ENCODE data around the gene CDYL2.

Gene CDYL2

DNA sequence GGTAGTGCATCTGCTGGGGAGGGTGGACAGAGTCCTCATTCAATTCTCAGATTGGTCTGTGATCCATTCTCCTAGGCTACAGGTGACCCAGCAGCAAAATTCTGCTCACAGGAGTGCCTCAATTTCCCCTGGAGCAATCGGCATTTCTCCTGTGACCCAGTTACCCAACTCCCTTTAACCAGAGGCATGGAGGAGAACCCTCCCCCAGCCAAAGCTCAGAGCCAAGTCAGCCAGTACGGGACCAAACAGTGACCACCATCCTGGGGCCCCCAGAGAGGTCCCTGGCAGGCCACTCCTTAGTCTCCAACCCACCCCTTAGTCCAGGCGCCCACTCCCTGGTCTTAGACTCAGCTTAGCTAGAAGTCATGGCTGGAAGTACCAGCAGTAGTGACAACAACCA, 188.0 kb downstream of the CDYL2 start:
- no peak overlapping the region for H3K9ac ChIP-seq (ENCODE audit: low read depth, low read length)
- no peaks in the 10 kb centered on the region for H3K36me3 ChIP-seq (ENCODE audit: insufficient read depth, low read length)

DNA sequence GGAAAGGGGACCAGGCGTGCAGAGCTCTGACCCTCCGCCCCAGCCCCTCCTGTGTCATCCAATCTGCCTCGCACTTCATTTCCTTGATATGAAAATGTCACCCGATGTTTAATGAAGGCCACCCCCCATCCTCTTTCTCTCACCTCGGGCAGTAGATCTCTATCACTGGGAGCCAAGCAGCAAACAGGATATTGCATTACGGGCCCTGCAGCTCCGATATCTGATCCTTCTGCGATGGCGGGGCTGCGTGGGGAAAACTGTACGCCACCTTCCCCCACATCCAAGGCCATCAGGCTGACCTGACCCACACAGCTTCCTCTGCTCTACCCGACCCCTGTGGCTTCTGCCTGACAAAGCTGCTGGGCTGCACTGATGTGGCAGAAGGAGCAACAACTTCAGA, 188.7 kb downstream of the CDYL2 start:
- Histone ChIP-seq H3K36me3 (ENCODE audit: insufficient read depth, low read length) (no peaks in the 10 kb centered on the region), H3K4me1 (ENCODE audit: insufficient read depth, low read length) (no peaks in the 10 kb centered on the region), H3K9ac (ENCODE audit: low read depth, low read length) (no peak overlapping the region), H3K9me3 (ENCODE audit: control insufficient read depth, insufficient read depth, low read length) (no peaks in the 10 kb centered on the region)

More for the DNA sequence above, 188.0 kb downstream of the CDYL2 start:
- H3K9me3 ChIP-seq (ENCODE audit: control insufficient read depth, insufficient read depth, low read length) = no peaks in the 10 kb centered on the region
- H3K4me1 ChIP-seq (ENCODE audit: insufficient read depth, low read length) = no peaks in the 10 kb centered on the region

DNA sequence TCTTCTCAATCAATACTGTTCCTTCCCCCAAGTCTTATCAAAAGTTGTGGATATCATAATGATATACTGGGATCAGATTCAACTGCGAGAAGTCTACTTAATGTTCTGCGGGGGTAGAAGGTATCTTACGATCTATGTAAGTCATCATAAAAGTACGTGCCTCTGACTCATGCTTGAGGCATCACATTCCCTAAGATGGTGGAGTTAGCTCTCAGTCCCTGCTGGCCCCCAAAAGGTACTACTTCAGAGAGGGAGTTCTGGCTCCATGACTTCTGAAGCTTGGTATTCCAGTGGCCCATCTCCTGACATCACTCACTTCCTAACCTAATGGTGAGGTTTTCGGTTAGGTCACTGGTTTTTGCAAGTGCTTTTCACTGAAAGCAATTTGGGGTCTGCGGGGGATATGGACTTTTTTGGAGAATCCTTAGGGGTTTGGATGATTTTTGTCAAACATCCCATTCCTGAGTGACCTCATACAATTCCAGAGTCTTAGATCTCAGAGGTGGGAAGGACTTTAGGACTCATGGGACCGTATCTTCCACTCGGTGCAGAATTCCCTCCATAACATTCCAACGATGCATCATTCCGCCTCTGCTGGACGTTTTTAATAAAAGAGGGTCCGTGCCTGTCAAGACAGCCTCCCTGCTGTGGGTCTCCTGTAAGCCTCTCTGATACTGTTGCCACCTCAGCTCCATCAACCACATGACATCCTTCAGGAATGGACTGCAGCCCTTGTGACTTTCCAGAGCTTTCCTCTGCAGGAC, 189.3 kb downstream of the CDYL2 start:
- Histone ChIP-seq H3K9me3 (ENCODE audit: control insufficient read depth, insufficient read depth, low read length) (no peaks in the 10 kb centered on the region), H3K36me3 (ENCODE audit: insufficient read depth, low read length) (no peaks in the 10 kb centered on the region), H3K9ac (ENCODE audit: low read depth, low read length) (no peak overlapping the region), H3K4me1 (ENCODE audit: insufficient read depth, low read length) (peaks cover 5% of the 10 kb centered on the region; the same call in 1 of the 2 replicates)

DNA sequence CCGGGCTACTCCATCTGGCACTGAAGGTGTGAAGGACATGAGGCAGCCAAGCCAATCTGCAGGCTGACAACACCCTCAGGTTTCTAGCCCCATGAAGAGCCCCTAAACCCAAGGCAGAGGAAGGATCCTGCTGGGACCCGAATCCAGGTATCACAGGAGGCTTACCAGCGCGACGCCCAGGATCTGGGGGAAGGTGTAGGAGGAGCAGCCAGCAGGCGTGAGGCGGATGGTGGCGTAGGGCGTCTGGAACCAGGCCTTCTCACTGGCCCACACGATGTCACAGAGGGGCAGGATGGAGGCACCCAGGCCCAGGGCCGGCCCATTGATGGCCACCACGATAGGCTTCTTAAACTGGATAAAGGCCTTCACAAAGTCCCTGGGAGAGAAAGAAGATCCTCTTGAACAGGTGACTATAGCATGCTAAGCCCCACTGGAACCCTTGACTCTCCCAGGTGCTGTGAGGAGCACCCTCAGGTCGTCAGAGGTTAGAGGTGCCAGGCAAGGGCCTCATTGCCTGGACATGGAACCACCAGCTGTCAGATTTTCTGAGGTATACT, 191.9 kb downstream of the CDYL2 start:
- no peaks in the 10 kb centered on the region for H3K36me3 ChIP-seq (ENCODE audit: insufficient read depth, low read length)
- peaks cover 5% of the 10 kb centered on the region; the same call in 1 of the 2 replicates for H3K4me1 ChIP-seq (ENCODE audit: insufficient read depth, low read length)
- no peaks in the 10 kb centered on the region for H3K9me3 ChIP-seq (ENCODE audit: control insufficient read depth, insufficient read depth, low read length)
- no peak overlapping the region for H3K9ac ChIP-seq (ENCODE audit: low read depth, low read length)

DNA sequence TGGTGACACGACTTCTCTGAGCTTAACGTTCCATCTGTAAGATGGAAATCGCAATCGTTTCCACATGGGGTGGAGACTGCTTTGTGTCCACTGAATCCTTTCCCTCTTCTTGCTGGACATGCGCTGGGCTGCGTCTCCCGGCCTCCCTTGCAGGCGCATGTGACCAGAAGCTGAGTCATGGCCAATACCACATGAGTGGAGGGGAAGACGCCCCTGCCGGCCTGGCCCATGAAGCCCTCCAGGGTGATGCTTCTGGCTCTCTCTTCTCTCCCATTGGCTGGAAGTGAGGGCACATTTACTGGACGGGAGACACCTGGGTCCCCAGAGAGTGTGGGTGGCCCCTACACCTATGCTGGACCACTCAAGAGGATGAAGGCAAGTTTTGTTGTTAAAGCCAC, 192.5 kb downstream of the CDYL2 start:
- H3K9ac ChIP-seq (ENCODE audit: low read depth, low read length) = no peak overlapping the region
- H3K9me3 ChIP-seq (ENCODE audit: control insufficient read depth, insufficient read depth, low read length) = no peaks in the 10 kb centered on the region
- no peaks in the 10 kb centered on the region for H3K36me3 ChIP-seq (ENCODE audit: insufficient read depth, low read length)
- H3K4me1 ChIP-seq (ENCODE audit: insufficient read depth, low read length) = peaks cover 5% of the 10 kb centered on the region; the same call in 1 of the 2 replicates

DNA sequence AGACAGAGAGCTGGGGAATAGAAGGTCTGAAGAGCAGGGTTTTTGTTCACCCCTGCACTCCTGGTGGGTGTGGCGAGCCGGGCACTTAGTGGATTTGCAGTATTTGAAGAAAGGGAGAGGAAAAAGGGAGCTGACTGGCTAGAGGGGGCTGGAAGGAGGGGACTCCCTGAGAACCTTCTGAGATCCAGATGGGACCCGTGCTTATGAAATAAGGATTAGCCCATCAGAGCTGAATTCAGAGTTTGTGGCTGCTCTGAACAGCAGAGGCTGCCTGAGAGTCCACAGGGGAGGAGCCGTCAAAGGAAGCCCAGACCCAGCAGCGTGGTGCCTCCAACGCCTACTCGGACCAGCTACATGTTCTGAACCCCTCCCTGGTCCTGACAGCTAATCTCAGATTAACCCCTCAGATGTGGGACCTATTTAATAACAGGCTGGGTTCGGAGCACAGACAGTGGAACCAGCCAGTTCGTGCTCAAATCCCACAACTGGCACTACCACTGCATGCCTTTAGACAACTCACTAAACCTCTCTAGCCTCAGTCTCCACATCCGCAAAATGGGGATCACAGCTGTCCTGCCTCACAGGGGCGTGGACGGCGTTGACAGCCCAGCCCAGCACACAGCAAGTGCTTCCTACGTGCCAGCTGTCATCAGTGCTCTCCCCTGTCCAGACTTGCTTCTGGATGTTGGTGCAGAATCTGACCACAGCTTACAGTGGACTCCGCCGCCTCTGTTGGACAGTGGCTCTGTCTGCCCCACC, 193.0 kb downstream of the CDYL2 start:
- H3K9me3 ChIP-seq (ENCODE audit: control insufficient read depth, insufficient read depth, low read length) = no peaks in the 10 kb centered on the region
- H3K9ac ChIP-seq (ENCODE audit: low read depth, low read length) = no peak overlapping the region
- no peaks in the 10 kb centered on the region for H3K36me3 ChIP-seq (ENCODE audit: insufficient read depth, low read length)
- H3K4me1 ChIP-seq (ENCODE audit: insufficient read depth, low read length) = peaks cover 5% of the 10 kb centered on the region; the same call in 1 of the 2 replicates

DNA sequence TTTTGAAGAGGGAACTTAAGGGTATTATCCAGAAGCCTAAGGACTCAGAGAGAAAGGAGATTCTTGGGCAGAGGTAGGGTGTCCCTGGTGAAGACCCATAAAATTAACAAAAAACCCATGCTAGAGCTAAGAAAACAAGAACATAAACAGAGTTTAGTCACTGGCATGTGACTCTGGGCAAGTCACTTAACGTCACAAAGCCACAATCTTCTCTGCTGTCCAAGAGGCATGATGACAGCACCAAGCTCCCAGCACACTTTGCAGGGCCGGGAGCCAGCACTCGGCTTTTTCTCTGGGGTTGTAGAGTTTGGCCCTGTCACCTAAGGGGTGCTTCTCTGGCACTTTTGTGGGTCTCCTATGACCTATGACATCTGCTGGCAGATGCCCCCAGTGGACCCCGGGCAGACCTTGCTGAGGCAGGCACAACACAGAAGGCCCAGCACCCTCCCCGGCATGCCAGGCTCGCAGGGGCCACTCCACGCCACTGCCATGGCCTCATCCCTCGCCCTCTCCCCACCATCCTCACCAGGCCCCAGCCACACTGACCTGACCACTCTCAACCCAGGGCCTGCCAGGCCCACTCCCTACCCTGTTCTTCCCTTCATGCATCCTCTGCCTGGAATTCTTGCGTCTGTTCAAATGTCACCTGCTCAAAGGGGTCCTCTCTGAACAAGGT, 193.8 kb downstream of the CDYL2 start:
- Histone ChIP-seq H3K9me3 (ENCODE audit: control insufficient read depth, insufficient read depth, low read length) (no peaks in the 10 kb centered on the region), H3K36me3 (ENCODE audit: insufficient read depth, low read length) (no peaks in the 10 kb centered on the region), H3K9ac (ENCODE audit: low read depth, low read length) (no peak overlapping the region), H3K4me1 (ENCODE audit: insufficient read depth, low read length) (peaks cover 5% of the 10 kb centered on the region; the same call in 1 of the 2 replicates)

DNA sequence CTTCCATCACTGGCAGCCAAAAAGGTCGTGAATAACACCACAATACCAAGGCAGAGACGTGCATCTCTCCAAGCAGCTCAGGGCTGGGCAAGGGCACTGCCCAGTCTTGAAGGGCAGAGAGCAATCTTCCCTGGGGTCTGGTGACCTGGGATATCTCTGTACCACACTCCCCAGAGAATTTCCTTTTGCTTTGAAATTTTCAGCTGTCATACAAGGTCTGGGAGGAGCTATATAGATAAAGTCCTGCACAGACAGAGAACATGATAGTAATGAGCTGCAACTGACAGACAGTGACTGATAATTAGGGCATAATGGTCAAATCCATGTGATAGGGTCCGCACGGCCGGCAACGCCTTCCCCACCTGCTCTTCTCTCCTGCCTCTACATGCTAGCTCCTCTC, 195.5 kb downstream of the CDYL2 start:
- peaks cover 5% of the 10 kb centered on the region; the same call in 1 of the 2 replicates for H3K4me1 ChIP-seq (ENCODE audit: insufficient read depth, low read length)
- H3K9ac ChIP-seq (ENCODE audit: low read depth, low read length) = no peak overlapping the region
- H3K9me3 ChIP-seq (ENCODE audit: control insufficient read depth, insufficient read depth, low read length) = no peaks in the 10 kb centered on the region
- no peaks in the 10 kb centered on the region for H3K36me3 ChIP-seq (ENCODE audit: insufficient read depth, low read length)

DNA sequence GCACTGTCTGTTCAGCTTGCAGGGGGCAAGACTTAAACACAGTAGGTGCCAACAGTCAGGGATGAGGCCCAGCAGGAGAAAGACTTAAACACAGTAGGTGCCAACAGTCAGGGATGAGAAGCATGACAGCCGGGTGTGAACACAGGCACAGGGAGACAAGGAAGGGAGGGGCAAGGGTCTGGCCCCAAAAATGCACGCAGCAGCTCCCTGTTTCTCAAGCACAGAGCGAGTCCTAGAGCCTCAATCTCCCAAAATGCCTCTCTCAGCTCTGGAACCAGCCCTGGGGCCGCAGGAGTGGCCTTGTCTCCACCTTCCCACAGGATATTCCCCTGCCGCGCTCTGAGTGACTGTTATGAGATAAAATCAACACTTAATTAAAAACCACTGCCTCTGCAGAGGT, 197.2 kb downstream of the CDYL2 start:
- Histone ChIP-seq H3K36me3 (ENCODE audit: insufficient read depth, low read length) (no peaks in the 10 kb centered on the region), H3K9ac (ENCODE audit: low read depth, low read length) (no peak overlapping the region), H3K4me1 (ENCODE audit: insufficient read depth, low read length) (peaks cover 5% of the 10 kb centered on the region; the same call in 1 of the 2 replicates), H3K9me3 (ENCODE audit: control insufficient read depth, insufficient read depth, low read length) (no peaks in the 10 kb centered on the region)

DNA sequence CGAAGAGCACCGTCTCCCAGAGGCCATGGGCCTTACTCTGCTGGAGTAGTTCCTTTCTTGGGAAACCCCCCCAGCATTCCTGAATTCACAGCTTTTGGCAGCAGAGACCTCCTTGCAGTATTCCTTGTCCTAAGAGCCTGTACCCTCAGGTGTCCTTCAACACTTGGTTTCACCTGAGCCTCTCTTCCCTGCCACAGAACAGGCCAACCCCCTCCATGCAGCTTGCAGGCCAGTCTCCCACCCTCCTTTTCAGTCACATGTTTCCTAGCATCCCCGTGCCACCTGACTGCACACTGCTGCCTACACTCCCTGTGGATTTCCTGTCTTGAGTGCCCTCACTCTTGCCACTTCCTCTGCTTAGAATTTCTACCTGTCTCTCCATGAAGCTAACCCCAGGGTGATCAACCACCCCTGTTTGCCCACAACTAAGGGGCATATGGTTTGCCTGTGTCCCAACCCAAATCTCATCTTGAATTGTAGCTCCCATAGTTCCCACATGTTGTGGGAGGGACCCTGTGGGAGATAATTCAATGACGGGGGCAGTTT, 198.1 kb downstream of the CDYL2 start:
- Histone ChIP-seq H3K4me1 (ENCODE audit: insufficient read depth, low read length) (peaks cover 5% of the 10 kb centered on the region; the same call in 1 of the 2 replicates), H3K9me3 (ENCODE audit: control insufficient read depth, insufficient read depth, low read length) (no peaks in the 10 kb centered on the region), H3K36me3 (ENCODE audit: insufficient read depth, low read length) (no peaks in the 10 kb centered on the region), H3K9ac (ENCODE audit: low read depth, low read length) (no peak overlapping the region)

DNA sequence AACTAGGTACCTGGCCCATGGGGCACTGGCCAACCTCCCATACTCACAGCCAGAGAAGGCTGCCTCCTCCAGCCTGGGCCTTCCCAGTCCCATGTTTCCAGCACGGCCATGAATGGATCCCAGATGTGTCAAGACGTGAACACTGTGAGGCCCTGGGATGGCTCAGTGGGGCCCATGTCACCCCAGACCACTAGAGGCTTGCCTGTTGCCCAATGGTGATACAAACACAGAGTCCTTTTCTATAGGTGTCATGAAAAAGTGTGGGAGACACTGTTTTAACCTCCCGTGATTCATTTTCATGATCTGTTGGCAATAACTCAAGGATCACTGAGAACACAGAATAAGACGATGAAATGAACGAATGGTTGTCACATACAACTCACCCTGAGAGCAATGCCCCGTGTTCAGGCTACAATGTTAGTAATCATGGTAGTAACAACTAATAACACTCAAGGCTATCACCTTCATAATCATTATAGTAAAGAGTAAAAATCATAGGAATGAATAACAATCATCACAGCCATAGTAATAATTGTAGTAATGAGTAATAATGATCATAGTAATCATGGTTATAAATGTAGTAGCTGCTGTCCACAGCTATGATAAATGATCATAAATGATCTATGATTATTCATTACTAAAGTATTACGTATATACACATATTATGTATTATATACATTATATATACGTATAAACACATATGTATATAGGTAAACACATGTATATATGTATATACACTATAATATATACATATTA, 199.6 kb downstream of the CDYL2 start:
- no peak overlapping the region for H3K9ac ChIP-seq (ENCODE audit: low read depth, low read length)
- no peaks in the 10 kb centered on the region for H3K4me1 ChIP-seq (ENCODE audit: insufficient read depth, low read length)
- H3K9me3 ChIP-seq (ENCODE audit: control insufficient read depth, insufficient read depth, low read length) = no peaks in the 10 kb centered on the region
- H3K36me3 ChIP-seq (ENCODE audit: insufficient read depth, low read length) = no peaks in the 10 kb centered on the region

DNA sequence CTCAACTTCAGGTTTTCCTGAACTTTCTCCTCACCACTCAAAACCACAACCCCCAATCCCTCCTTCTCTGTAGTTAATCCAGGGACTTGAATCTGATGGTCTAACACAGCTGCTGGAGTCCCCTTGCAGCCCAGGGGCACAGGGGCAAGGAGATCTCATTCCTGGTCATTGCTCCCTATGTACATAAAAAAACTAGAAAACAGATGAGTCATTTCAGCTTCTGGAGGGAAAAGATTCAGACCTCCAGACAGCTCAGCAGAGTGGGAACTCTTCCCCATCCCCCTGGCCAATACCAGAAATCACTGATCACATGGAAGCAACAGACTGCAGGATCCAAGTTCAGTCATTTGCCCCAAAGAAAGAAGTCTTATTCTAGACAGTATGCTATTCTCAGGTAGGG, 201.5 kb downstream of the CDYL2 start:
- H3K9me3 ChIP-seq (ENCODE audit: control insufficient read depth, insufficient read depth, low read length) = no peaks in the 10 kb centered on the region

DNA sequence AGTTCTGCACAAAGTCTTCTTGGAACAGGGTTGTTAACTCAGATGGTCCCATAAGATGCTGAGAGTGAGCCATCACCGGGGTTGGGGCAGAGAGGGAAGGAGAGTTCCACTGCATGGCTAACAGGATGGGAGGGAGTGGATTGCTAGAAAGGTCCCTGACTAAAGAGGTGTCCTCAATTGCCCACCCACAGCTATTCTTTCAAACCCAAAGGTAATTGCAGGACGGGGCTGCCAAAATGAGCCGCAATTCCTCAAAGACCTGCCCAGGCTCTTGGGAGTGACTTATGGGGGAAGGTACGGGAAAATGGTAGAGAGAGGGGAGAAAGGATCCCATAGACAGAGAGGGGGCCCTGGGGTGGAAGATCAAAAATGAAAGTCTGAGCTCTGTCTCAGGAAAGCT, 203.2 kb downstream of the CDYL2 start:
- Histone ChIP-seq H3K36me3 (ENCODE audit: insufficient read depth, low read length) (no peaks in the 10 kb centered on the region), H3K9ac (ENCODE audit: low read depth, low read length) (no peak overlapping the region), H3K4me1 (ENCODE audit: insufficient read depth, low read length) (no peaks in the 10 kb centered on the region), H3K9me3 (ENCODE audit: control insufficient read depth, insufficient read depth, low read length) (no peaks in the 10 kb centered on the region)

More for the DNA sequence above, 201.5 kb downstream of the CDYL2 start:
- Histone ChIP-seq H3K9ac (ENCODE audit: low read depth, low read length) (no peak overlapping the region), H3K36me3 (ENCODE audit: insufficient read depth, low read length) (no peaks in the 10 kb centered on the region), H3K4me1 (ENCODE audit: insufficient read depth, low read length) (no peaks in the 10 kb centered on the region)

Data from ES-I3 (cell line).